Colonic mucosa (tissue), 4 donors: ENCODE data around the gene AKAP12. TPM values are rescaled to one million over a fixed set of nuclear protein-coding genes. Genes with fewer than 3 reads are reported as not detected.

Experiments
- DNase-seq: peaks from one replicate; pipeline ENCODE4 v3.0.0-alpha.2; 2020
- H3K27ac ChIP-seq: fragments of 200-600 bp; one replicate; pipeline ENCODE4 v1.8.0; 2021
- H3K27me3 ChIP-seq: fragments of 200-600 bp; one replicate; pipeline ENCODE4 v1.8.0; 2021
- H3K36me3 ChIP-seq: fragments of 200-600 bp; one replicate; pipeline ENCODE4 v1.8.0; 2021
- H3K4me1 ChIP-seq: fragments of 200-600 bp; one replicate; pipeline ENCODE4 v1.8.0; 2021; ENCODE audit warnings: mild to moderate bottlenecking
- H3K4me3 ChIP-seq: fragments of 200-600 bp; one replicate; pipeline ENCODE4 v1.8.0; 2021
- H3K9ac ChIP-seq, 2 donors: one replicate each; pipeline ENCODE4 v1.7.0; 2013; ENCODE audit warnings: control low read depth in 2 of 2, low read depth in 2 of 2, low read length in 2 of 2
- H3K9me3 ChIP-seq: fragments of 200-600 bp; one replicate; pipeline ENCODE4 v1.8.0; 2021
- CTCF ChIP-seq: fragments of 200-600 bp; IDR thresholded peaks from one replicate; pipeline ENCODE4 v1.8.0; 2022; ENCODE audit warnings: antibody characterized with exemption, mild to moderate bottlenecking
- intact Hi-C: fragments of 100-400 bp; cut with DNase I; formaldehyde crosslinking; loops from one replicate; pipeline ENCODE4 v1.14.1; 2022
- total RNA-seq, 2 donors: library from RNA; stranded (reverse); fragmentation: NEBNext Ultra II Directional in 1 of 2; extraction: Animal tissue kit (Norgen Biotek cat#: 25700) in 1 of 2; gene quantifications; one replicate each; pipeline ENCODE4 v1.2.1, GENCODE V29; 2021
- donor health status: healthy.
- donor health status: DM: no; HTN: no; CAD: no.
- donor health status: DM: no; HTN: no; CAD: no.

Gene AKAP12
- total RNA-seq, 2 donors from 2014 or later: 3.9 to 38.8 TPM

GRCh38 chr6:151228788-151229400 is 10.9 kb upstream of the AKAP12 start:
- intact Hi-C loops: no loop called here
- no peak for TF ChIP-seq CTCF
- no peak overlapping the region for H3K4me3 ChIP-seq
- no peak overlapping the region for H3K27ac ChIP-seq
- H3K9me3 ChIP-seq: no peaks in the 10 kb centered on the region
- no peaks in the 10 kb centered on the region for H3K4me1 ChIP-seq
- DNase-seq: no peak
- H3K36me3 ChIP-seq: no peaks in the 10 kb centered on the region
- H3K9ac ChIP-seq: no peak overlapping the region
- no peaks in the 10 kb centered on the region for H3K27me3 ChIP-seq

GRCh38 chr6:151229401-151230276 is 10.1 kb upstream of the AKAP12 start:
- TF ChIP-seq CTCF: no peak
- intact Hi-C loops: no loop called here
- no peak for DNase-seq

GRCh38 chr6:151230277-151230577 is 9.5 kb upstream of the AKAP12 start:
- no peak overlapping the region for H3K4me3 ChIP-seq
- DNase-seq: no peak
- H3K4me1 ChIP-seq: no peaks in the 10 kb centered on the region
- TF ChIP-seq CTCF: no peak
- intact Hi-C loops: no loop called here
- H3K27ac ChIP-seq: no peak overlapping the region
- H3K9me3 ChIP-seq: no peaks in the 10 kb centered on the region
- H3K9ac ChIP-seq: no peak overlapping the region
- no peaks in the 10 kb centered on the region for H3K27me3 ChIP-seq
- H3K36me3 ChIP-seq: no peaks in the 10 kb centered on the region

More at GRCh38 chr6:151229401-151230276, 10.1 kb upstream of the AKAP12 start:
- no peaks in the 10 kb centered on the region for H3K9me3 ChIP-seq
- H3K4me3 ChIP-seq: no peak overlapping the region
- no peaks in the 10 kb centered on the region for H3K36me3 ChIP-seq
- H3K9ac ChIP-seq: no peak overlapping the region
- no peaks in the 10 kb centered on the region for H3K4me1 ChIP-seq
- H3K27ac ChIP-seq: no peak overlapping the region
- no peaks in the 10 kb centered on the region for H3K27me3 ChIP-seq

- Histone ChIP-seq H3K4me3 (no peak overlapping the region), H3K9ac (no peak overlapping the region), H3K36me3 (no peaks in the 10 kb centered on the region), H3K27me3 (no peaks in the 10 kb centered on the region), H3K4me1 (no peaks in the 10 kb centered on the region), H3K9me3 (no peaks in the 10 kb centered on the region), H3K27ac (no peak overlapping the region)
- TF ChIP-seq CTCF: no peak
- DNase-seq: no peak
- intact Hi-C loops: no loop called here
These were observed 6.9 kb upstream of the AKAP12 start for GRCh38 chr6:151232899-151233298.

- Histone ChIP-seq H3K4me3 (no peak overlapping the region), H3K9ac (no peak overlapping the region), H3K9me3 (no peaks in the 10 kb centered on the region), H3K36me3 (no peaks in the 10 kb centered on the region), H3K27me3 (no peaks in the 10 kb centered on the region), H3K4me1 (no peaks in the 10 kb centered on the region), H3K27ac (no peak overlapping the region)
- no peak for DNase-seq
- TF ChIP-seq CTCF: no peak
- intact Hi-C loops: no loop called here
These were observed 6.0 kb upstream of the AKAP12 start for GRCh38 chr6:151233731-151234130.
